GM21381 (cell line): ENCODE measurements around the gene MON1B.
A peak's percentile ranks its signal among the peaks of the same experiment; 100 is the strongest.
"Not testable (repeated sequence)": the region's sequence is repeated elsewhere in the genome, so short reads cannot be mapped to it uniquely, and the experiment has no call there.

Source experiments
- ATAC-seq: cut with Tn5 transposase; IDR thresholded peaks from one replicate; pipeline ENCODE4 v1.9.1; 2021; ENCODE audit warnings: mild to moderate bottlenecking, moderate library complexity; ENCODE audit not compliant: unreplicated experiment

The MON1B gene

DNA sequence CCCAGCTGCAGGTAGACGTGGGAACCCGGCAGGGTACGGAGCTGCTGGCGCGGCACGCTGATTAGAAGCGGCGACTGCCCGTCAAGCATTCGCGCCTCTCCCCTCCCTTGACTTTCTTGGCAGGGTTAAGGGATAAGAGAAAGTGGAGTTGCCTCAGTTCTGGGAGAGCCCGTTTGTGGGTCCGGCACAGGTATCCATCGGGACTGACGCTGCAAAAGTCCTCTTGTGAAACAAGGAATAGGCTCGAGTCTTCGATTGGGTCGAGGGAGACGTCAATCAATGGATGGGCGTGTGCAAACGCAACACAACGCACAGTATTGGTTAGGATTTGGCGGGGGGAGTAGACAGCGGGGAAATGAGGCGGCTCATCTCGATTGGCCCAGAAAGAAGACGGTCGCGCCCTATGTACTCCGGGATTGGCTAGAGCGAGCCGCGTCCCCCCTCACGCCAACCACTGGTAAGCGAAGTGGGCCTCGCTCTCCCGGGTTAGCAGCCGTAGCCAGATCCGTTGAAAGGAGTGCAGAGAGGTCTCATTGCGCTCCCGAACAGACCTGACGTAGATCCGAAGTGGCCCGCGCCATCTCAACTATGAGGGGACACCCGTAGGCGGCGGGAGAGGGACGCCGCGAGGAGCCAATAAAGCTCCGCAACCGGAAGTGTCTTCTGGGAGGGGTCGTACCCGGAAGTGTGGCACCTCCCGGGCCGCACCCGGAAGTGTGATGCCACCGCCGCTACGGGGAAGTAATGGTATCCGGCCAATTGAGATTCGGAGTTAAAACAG lies at the start of gene MON1B:
Gene MON1B, plus strand, starts transcription at position 713 of the 781 bp plus-strand sequence. CDS start 296 bp downstream, outside the sequence.
- ATAC-seq: peak; percentile 95

GRCh38 chr16:77143364-77143763 lies 47.6 kb upstream of the MON1B start:
- no peak for ATAC-seq

GRCh38 chr16:77148121-77148520 lies 42.9 kb upstream of the MON1B start:
- ATAC-seq: no peak

GRCh38 chr16:77157346-77158058 lies 33.5 kb upstream of the MON1B start:
- ATAC-seq: no peak

DNA sequence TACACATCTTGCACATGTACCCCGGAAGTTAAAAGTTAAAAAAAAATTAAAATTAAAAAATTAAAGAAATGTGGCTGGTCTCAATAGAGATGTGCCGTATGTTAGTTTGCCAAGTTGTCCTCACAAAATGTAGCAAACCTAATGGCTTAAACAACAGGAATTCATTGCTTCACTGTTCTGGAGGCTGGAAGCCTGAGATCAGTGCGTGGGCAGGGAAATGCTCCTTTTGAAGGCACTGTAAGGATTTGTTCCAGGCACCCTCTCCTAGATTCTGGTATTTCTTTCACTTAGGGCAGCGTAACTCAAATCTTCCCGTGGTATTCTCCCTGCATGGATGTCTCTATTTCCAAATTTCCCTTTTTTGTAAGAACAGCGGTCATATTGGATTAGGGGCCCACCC lies 32.7 kb upstream of the MON1B start:
- no peak for ATAC-seq

- ATAC-seq: no peak
Measured at GRCh38 chr16:77165006-77165405, 26.0 kb upstream of the MON1B start.

GRCh38 chr16:77165536-77166236 lies 25.3 kb upstream of the MON1B start:
- ATAC-seq: not testable (repeated sequence)

DNA sequence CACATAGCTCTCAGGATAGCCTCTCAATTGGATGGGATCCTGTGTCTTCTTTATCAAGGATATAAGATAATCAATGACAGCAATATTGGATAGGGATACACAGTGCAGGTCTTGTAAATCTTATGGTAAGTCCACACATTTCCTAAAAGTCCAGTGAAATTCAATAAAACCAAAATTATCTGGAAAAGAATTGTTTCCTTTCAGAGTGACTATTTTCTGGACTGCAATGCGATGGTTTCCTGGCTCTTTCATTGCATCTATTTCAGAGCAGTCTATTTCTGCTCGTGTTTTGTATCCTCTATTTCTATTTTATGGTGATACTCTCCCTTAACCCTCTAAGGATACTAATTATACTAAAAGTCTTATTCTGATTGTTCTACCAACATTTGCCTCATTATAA lies 24.3 kb upstream of the MON1B start:
- ATAC-seq: no peak

DNA sequence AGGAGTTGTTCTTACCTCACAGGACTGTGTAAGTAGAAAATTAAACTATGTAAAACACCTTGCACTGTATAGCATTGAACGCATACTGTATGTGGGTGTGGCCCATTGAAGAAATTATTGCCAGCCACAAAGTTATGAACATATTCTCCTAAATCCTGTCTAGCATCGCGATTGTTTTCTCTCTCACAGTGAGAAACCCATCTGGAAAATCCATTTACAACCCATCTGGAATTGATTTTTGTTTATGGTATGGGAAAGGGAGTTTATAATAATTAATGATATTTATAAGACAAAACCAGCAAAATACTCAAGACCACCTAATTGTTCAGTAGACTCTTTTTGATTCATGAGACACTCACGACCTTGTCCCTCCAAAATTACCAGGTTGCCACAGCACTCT lies 22.1 kb upstream of the MON1B start:
- ATAC-seq: no peak

DNA sequence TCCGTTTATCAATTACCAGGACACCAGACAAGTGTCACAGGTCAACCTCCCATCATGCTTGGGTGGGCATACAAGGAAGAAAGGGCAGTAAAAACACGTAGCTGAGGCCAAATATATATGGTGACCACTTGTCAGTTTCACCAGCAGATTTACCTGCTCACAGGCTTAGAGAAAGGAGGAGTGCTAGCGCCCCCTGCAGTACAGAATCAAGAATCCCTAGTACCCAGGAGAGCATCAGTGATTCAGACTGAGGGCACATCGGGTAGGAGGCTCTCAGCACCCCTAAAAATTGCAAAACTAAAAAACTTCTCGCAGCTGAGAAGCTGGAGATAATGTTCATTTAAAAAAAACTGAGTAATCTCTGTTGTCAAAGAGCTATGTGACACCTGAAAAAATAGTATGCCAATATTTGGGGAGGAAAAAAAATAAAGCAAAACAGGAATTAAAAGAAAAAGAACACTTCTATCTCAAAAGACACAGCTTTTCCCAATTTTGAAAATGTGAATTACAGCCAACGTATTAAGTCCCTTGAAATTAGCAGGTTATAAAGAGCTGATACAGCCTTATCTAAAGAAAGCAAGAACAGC lies 21.2 kb upstream of the MON1B start:
- peak; percentile 72 for ATAC-seq

- ATAC-seq: no peak
Measured at GRCh38 chr16:77170805-77171204, 20.2 kb upstream of the MON1B start.

GRCh38 chr16:77171745-77172635 lies 19.0 kb upstream of the MON1B start:
- ATAC-seq: peak; percentile 78

DNA sequence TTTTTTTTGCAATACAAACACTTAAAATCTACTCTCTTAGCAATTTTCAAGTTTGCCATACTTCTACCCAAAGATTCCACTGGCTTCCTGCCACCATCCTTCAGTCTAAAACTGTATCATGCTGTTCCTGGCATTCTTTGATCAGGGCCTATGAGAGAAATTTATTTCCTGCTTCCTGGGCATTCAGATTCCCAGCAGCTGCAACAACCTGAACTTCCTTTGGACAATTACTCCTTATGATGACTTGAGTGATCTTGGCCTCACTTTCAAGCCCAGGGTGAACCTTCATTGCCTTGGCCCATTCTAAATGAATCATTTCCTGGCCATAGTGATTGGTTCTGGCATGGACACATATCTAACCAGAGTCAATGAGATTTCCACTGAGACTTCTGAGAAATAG lies 18.0 kb upstream of the MON1B start:
- no peak for ATAC-seq

DNA sequence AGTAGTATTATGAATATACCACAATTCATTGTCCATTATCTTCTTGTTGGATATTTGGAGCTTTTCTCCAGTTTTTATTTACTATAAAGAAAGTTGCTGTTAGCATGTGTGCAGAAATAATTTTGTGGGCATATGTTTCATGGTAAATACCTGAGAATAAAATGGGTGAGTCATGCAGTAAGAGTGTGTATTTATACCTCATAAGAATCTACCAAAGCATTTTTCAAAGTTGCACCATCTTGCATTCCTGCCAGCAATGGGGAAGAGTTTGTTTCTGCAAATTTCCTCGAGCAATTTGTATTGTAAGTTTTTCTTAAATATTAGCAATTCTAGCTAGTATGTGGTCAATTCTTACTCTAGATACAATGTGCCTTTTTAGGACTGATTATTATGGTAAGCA lies 7.9 kb upstream of the MON1B start:
- ATAC-seq: no peak

DNA sequence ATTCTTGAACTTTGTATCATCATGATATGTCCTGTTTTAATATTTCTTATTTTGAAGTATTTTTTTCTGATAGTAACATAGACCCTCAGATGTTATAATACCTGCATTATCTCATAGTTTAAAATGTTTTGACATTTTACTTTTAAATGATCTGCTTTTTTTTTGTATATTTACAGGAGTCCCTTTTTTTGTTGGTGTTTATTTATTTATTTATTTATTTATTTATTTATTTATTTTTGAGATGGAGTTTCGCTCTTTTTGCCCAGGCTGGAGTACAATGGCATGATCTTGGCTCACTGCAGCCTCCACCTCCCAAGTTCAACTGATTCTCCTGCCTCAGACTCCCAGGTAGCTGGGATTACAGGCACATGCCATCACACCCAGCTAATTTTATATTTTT lies 4.7 kb upstream of the MON1B start:
- ATAC-seq: not testable (repeated sequence)

DNA sequence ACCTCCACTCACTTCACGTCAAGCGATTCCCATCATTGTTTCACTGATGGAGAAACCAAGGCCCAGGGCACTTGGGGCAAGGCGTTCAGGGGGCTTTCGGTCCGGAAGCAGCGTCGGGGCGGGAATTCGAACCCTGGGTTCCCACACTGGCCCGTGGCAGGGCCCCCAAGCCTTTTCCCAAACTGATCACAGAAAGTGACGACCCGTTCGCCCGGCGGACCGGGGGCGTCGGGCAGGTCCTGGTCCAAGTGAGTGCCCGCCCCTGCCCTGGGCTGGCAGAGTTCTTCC lies 856 bp upstream of the MON1B start:
- no peak for ATAC-seq

DNA sequence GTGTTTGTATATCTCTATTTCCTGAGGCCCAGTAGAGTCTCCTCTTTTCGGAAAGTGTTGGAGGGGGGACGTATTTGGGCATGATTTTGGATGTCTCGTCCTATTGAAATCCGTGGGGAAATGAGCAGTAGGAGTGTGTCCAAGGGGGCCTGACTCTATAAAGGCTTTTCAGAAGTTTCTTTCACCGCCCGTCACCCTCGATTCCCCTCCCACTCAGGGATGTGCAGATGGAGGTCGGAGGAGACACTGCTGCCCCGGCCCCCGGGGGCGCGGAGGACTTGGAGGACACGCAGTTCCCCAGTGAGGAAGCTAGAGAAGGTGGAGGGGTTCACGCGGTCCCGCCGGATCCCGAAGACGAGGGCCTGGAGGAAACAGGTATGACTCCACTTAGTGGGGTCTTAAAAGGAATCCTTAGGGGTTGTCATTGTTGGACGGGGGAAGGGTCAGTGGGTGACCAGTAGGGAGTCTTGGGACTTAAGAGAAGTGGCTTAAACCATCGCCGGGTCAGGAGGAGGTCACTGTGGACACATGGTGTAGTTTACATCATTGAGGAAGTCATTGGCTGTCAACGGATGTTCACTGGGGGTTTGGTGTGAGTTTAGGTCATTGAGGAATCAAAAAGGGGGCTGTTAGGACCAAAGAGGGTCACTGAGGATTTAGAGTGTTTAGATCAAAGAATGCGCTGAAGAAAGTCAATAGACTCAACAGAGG lies 424 bp downstream of the MON1B start:
- peak; percentile 2 for ATAC-seq

- ATAC-seq: no peak
Measured at GRCh38 chr16:77193377-77193776, 2.4 kb downstream of the MON1B start.

- no peak for ATAC-seq
Measured at GRCh38 chr16:77194295-77195231, 3.6 kb downstream of the MON1B start.
